ENCODE measurements around the gene FES.

The FES gene

GRCh38 chr15:90933301-90933700 lies 49.0 kb downstream of the FES start:
- no peak for DNase-seq

GRCh38 chr15:90934256-90934948 lies 50.1 kb downstream of the FES start:
- peak; percentile 84 for DNase-seq

- peak; percentile 96 to 98 for DNase-seq
These were observed 50.8 kb downstream of the FES start, which contains the start of gene UNC45A for GRCh38 chr15:90934949-90935751. Gene UNC45A (plus strand): TSS chr15:90935285. CDS start chr15:90935325, 40 bp downstream.

GRCh38 chr15:90936823-90937222 lies 52.5 kb downstream of the FES start:
- no peak for DNase-seq

- DNase-seq = no peak
These were observed 54.0 kb downstream of the FES start for GRCh38 chr15:90938261-90938660.

- DNase-seq = no peak
These were observed 55.5 kb downstream of the FES start for GRCh38 chr15:90939756-90940155.

- DNase-seq = no peak
These were observed 56.7 kb downstream of the FES start for GRCh38 chr15:90941038-90941437.

GRCh38 chr15:90942354-90943120 lies 58.2 kb downstream of the FES start:
- no peak for DNase-seq

- no peak for DNase-seq
These were observed 60.8 kb downstream of the FES start for GRCh38 chr15:90945091-90945490.

All from activated CD4-positive, alpha-beta T cell treated with anti-CD3 and anti-CD28 coated beads for 4 hours (primary cell).